Measurements from ENCODE around the gene PXK.

DNA sequence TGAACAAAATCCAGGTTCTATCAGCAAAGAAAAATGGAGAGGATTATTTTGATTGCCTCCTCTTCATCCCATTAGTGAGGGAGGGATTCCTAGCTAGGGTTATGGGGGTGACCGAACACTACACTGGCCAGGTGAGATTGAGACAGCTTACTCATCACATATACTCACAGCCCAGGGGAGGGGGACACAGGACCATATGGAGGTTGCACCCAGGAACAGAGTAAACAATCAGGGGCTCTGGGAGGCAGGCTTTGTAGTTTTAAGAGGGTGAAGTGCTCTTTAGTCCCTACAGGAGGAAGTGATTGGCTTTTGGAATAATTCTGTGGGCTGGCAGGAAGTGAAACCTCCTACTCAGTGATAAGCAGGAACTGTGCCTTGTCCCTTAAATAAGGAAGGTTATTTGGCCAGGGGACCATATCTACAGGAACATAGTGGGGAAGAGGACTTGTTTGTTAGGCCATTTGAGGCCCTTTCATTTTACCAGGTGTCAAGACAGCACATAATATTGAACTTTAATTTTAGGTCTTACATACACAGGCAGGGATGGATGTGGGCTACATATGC is 141.7 kb downstream of the PXK start:
- TF ChIP-seq, protein P1, sequence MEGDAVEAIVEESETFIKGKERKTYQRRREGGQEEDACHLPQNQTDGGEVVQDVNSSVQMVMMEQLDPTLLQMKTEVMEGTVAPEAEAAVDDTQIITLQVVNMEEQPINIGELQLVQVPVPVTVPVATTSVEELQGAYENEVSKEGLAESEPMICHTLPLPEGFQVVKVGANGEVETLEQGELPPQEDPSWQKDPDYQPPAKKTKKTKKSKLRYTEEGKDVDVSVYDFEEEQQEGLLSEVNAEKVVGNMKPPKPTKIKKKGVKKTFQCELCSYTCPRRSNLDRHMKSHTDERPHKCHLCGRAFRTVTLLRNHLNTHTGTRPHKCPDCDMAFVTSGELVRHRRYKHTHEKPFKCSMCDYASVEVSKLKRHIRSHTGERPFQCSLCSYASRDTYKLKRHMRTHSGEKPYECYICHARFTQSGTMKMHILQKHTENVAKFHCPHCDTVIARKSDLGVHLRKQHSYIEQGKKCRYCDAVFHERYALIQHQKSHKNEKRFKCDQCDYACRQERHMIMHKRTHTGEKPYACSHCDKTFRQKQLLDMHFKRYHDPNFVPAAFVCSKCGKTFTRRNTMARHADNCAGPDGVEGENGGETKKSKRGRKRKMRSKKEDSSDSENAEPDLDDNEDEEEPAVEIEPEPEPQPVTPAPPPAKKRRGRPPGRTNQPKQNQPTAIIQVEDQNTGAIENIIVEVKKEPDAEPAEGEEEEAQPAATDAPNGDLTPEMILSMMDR (IDR thresholded peaks at IDR 0.05) = no peak
- no peak for TF ChIP-seq POLR2A (IDR thresholded peaks at IDR 0.05)
